Stimulated activated naive CD4-positive, alpha-beta T cell (primary cell): ENCODE data around the gene NTM.

Source experiments
- DNase-seq, 6 experiments: peaks; one replicate each; lab custom pipeline; 2025; lab: John Stamatoyannopoulos, UW

Gene NTM

GRCh38 chr11:132114743-132115142 is 744.3 kb downstream of the NTM start:
- no peak for DNase-seq

- DNase-seq, result no peak
Observed at GRCh38 chr11:132115454-132115853, 745.0 kb downstream of the NTM start.

- DNase-seq, result no peak
Observed at GRCh38 chr11:132116516-132116915, 746.1 kb downstream of the NTM start.

- DNase-seq, result no peak
Observed at GRCh38 chr11:132118661-132119060, 748.2 kb downstream of the NTM start.

GRCh38 chr11:132119573-132119972 is 749.2 kb downstream of the NTM start:
- DNase-seq, result no peak

GRCh38 chr11:132122735-132123134 is 752.3 kb downstream of the NTM start:
- no peak for DNase-seq

GRCh38 chr11:132123449-132123848 is 753.0 kb downstream of the NTM start:
- no peak for DNase-seq

GRCh38 chr11:132123854-132124835 is 753.7 kb downstream of the NTM start:
- no peak for DNase-seq

GRCh38 chr11:132125988-132126871 is 755.8 kb downstream of the NTM start:
- no peak for DNase-seq

- DNase-seq, result no peak
Observed at GRCh38 chr11:132126973-132127899, 756.8 kb downstream of the NTM start.

GRCh38 chr11:132127900-132128288 is 757.5 kb downstream of the NTM start:
- no peak for DNase-seq

GRCh38 chr11:132131047-132131446 is 760.6 kb downstream of the NTM start:
- DNase-seq, result no peak

GRCh38 chr11:132131961-132132360 is 761.5 kb downstream of the NTM start:
- no peak for DNase-seq

- DNase-seq, result no peak
Observed at GRCh38 chr11:132134322-132134721, 763.9 kb downstream of the NTM start.

- DNase-seq, result no peak
Observed at GRCh38 chr11:132137289-132137980, 767.0 kb downstream of the NTM start.

GRCh38 chr11:132137981-132138313 is 767.5 kb downstream of the NTM start:
- no peak for DNase-seq

- DNase-seq, result no peak
Observed at GRCh38 chr11:132139181-132139580, 768.8 kb downstream of the NTM start.

- no peak for DNase-seq
Observed at GRCh38 chr11:132140056-132140455, 769.6 kb downstream of the NTM start.

- no peak for DNase-seq
Observed at GRCh38 chr11:132142121-132142520, 771.7 kb downstream of the NTM start.

GRCh38 chr11:132142554-132142953 is 772.1 kb downstream of the NTM start:
- DNase-seq, result no peak

- DNase-seq, result no peak
Observed at GRCh38 chr11:132147464-132147863, 777.0 kb downstream of the NTM start.
